HG03095 (cell line): ENCODE data around the gene ANKRD45.
"Not testable (repeated sequence)": the region's sequence is repeated elsewhere in the genome, so short reads cannot be mapped to it uniquely, and the experiment has no call there.

Experiments
- ATAC-seq: cut with Tn5 transposase; IDR thresholded peaks from one replicate; pipeline ENCODE4 v1.9.1; 2021; ENCODE audit warnings: moderate library complexity; ENCODE audit not compliant: unreplicated experiment

The ANKRD45 gene

GRCh38 chr1:173573596-173573995 lies 96.1 kb downstream of the ANKRD45 start:
- no peak for ATAC-seq

DNA sequence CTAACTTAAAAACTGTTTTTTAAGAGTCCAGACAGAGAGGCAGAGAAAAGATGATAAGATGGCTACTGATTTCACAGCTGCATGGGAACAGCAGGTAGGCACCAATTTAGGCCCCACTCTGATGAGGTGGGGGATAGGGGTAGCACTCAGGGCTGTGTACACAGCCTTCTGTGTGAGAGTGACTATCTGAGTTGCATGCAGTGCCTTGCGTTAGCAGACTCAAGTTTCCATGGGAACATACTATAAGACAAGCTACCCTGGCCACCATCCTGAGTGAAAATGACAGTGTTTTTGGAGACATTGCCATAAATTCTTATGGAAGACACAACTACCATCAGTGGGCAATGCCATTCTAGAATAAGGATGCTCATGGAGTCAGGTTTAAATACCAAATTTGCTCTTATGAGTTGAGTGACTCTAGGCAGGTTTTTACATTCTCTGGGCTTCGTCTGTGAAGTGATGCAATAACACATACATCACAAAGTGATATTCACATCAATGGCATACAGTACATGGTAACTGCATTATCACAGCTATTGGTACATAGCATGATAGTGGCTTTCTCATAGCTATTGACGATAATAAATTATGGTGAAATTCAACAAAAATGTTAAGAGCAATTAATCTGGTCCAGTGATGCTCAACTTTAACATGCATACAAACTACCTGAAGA lies 97.3 kb downstream of the ANKRD45 start:
- ATAC-seq, result no peak

DNA sequence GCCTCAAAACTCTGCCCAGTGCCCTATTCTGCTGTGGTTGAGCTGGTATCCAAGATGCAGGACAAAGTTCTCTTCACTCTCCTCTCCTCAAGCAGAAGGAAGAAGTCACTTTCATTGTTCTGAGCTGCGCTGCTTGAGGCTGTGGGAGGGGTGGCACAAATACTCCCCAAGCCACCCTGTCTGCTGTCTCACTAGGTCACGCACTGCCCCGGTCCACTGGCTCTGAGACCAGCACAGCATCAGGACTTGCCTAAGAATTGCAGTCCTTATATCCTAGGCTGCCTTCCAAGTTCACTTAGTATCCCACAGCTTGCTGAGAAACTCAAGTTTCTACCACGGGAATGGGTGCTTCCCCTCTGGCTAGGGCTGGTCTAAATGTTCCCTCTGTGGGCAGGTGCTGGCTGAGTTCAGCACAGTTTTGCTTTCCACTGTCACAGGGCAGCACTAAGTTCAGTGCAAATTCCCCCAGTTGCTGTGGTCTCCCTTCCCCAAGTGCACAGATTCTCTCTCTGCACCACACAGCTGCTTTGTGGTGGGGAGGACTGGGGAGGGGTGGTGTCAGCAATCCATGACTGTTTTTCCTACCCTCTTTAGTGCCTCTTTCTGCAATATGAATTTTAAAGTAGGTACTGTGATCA lies 99.2 kb downstream of the ANKRD45 start:
- ATAC-seq, result no peak

- ATAC-seq, result no peak
These were observed 101.2 kb downstream of the ANKRD45 start for GRCh38 chr1:173568483-173568882.

- ATAC-seq, result not testable (repeated sequence)
These were observed 105.8 kb downstream of the ANKRD45 start for GRCh38 chr1:173563846-173564245.

DNA sequence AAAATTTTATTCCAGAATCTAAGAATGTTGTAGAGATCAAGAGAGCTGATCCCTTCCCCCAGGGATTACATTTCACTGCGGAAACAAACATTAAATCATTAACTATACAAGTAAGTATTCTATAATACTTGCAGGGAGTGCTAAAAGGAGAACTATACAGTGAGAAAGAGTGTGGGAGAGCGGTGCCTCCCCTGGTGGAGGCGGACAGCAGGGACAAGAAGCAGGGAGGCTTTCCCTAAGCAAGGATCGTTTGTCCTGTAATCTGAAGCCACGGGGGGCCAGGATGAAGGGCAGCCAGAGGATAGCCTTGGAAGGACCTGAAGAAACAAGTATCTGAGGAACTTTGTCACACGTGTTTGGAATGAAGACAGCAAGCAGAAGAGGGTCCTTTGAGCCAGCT lies 106.8 kb downstream of the ANKRD45 start:
- no peak for ATAC-seq

DNA sequence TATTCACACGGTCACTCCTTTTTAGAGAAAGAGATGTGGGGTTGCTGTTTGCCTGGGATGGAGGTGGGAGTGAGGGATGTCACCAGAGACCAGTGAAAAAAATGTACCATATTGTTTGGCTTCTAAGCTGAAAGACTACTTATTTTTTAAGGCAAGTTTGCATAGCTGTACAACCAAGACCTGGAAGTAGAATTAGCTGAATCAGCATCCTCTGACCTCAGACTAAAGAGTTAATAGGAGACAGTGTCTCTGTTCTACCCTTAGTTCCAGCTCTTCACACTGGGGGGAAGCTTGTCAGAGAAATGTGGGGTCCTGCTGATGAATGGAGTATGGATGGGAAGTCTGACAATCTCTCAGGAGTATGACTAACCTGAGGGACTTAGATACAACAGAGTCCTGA lies 108.4 kb downstream of the ANKRD45 start:
- no peak for ATAC-seq

GRCh38 chr1:173560285-173560880 lies 109.3 kb downstream of the ANKRD45 start:
- no peak for ATAC-seq
